Lower leg skin (tissue), 3 donors: ENCODE measurements around the gene DUSP9.

ENCODE experiments used
- CTCF ChIP-seq, 3 donors: fragments of 450-650 bp; IDR thresholded peaks; one replicate each; pipeline ENCODE4 v1.5.1; 2016; ENCODE audit warnings: antibody characterized with exemption in 3 of 3, mild to moderate bottlenecking in 3 of 3, moderate library complexity in 2 of 3
- POLR2A ChIP-seq, 2 donors: fragments of 450-650 bp; IDR thresholded peaks; one replicate each; pipeline ENCODE4 v1.6.1; 2016 to 2017; ENCODE audit warnings: antibody characterized with exemption in 2 of 2, mild to moderate bottlenecking in 1 of 2, moderate library complexity in 1 of 2

GRCh38 chrX:153638436-153639176, 8.4 kb upstream of the DUSP9 start:
- TF ChIP-seq CTCF (IDR thresholded peaks at IDR 0.05) (no peak), POLR2A (IDR thresholded peaks at IDR 0.05) (no peak)
